Stimulated activated CD4-positive, alpha-beta T cell treated with anti-CD3 and anti-CD28 coated beads, TNF-alpha, amount 100 ng/mL, for 24 hours (primary cell): ENCODE measurements around the gene GSK3B.
"Not testable (repeated sequence)": the region's sequence is repeated elsewhere in the genome, so short reads cannot be mapped to it uniquely, and the experiment has no call there.

Source experiments
- DNase-seq, 3 experiments: peaks; one replicate each; pipeline ENCODE4 v3.0.0-alpha.2; 2020; ENCODE audit warnings: low read depth in 3 of 3

Gene GSK3B

GRCh38 chr3:120053647-120054046, 40.6 kb downstream of the GSK3B start:
- not testable (repeated sequence) for DNase-seq

DNA sequence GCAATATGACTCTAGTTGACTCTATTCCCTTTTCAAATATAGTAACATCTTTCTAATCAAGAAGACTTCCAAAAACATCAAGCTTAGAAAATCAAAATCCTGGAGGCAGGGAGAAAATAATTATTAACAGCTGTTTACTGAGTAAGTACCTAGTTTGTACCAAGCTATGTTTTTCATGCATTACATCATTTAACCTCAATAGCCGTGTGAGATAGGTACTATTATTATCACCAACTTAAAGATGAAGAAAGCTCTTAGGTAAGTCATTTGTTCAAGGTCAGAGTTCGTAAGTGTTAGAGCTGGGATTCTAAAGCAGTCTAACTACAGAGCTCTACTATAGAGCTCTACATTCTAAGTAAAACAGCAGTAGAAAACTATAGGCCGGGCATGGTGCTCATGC, 41.6 kb downstream of the GSK3B start:
- DNase-seq = no peak

- DNase-seq = no peak
Observed at GRCh38 chr3:120052225-120052624, 42.0 kb downstream of the GSK3B start.

DNA sequence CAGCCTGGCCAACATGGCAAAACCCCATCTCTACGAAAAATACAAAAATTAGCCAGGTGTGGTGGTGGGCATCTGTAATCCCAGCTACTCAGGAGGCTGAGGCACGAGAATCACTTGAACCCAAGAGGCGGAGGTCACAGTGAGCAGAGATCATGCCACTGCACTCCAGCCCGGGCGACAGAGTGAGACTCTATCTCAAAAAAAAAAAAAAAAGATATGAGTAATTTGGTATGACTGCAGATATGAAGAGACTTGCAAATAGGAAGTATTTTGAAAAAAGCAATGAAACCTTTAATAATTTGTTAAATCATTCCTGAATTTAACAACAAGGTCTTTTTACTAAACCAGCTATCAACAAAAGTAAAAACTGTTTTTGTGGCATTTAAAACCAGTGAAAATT, 42.7 kb downstream of the GSK3B start:
- DNase-seq = not testable (repeated sequence)

DNA sequence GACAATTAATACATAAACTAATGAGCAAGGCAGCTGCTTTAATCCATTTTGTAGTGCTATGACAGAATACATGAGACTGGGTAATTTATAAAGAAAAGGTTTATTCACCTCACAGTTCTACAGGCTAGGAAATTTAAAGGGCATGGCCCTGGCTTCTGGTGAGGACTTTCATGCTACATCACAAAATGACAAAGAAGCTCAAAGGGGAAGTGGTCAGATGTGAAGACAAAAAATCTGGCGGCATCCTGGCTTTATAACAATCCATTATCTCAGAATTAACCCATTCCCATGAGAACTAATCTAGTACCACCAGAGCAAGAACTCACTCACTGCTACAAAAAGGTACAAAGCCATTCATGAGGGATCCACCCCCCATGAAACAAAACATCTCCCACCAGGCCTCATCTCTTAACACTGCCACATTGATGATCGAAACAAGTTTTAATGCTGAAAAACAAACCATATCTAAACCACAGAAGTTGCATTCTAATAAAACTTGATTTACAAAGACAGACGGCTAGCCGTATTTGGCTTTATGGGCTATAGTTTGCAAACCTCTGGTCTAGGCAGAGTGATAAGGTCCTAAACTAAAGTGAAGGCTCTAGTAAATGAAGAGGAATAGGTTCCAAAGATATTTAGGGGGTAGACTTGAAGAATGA, 44.2 kb downstream of the GSK3B start:
- DNase-seq = no peak

DNA sequence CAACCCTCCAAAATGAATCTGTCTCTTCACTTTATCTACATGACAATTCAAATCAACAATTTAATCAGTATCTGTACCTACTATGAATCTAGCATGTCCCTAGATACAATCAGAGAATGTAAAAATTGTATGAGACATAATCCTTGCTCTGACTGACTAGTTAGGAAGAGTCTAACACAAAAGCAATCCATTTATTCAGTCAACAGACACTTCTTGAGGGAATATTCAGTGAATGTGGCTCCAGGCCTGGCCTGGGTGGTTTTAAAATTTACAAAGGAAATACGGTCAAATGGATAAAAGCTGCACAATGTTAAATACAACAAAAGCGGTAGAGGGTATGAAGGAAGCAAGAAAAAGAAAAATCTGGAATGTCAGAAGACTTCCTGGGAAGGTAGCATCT, 45.2 kb downstream of the GSK3B start:
- DNase-seq = no peak

DNA sequence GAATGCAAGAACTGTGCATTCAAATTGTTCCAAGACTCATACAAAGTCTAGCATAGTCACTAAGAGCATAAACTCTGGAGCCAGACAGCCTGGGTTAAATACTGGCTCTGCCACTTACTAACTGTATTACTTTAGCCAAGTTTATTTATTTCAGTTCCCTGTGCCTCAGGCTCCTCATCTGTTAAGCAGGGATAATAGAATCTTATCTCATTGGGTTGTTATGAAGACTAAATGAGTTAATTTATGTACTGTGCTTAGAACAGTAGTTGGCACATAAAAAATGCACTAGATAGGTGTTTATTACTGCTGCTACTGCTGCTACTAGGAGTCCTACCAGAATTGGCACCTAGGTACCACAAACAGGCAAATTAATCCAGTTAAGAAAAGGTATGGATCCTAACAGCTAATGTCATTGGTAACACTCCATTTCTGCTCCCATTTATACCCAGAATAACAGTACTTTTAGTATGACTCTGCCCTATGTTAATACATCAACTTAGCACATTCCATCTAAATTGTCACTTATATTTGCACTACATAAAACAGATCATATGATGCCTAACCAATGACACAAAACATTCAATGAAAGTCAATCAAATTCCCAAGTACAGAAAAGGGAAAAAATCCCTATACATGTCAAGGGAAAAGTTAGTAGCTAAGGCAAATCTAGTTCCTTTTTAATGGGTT, 45.7 kb downstream of the GSK3B start:
- no peak for DNase-seq

- DNase-seq = no peak
Observed at GRCh38 chr3:120047686-120048085, 46.6 kb downstream of the GSK3B start.

DNA sequence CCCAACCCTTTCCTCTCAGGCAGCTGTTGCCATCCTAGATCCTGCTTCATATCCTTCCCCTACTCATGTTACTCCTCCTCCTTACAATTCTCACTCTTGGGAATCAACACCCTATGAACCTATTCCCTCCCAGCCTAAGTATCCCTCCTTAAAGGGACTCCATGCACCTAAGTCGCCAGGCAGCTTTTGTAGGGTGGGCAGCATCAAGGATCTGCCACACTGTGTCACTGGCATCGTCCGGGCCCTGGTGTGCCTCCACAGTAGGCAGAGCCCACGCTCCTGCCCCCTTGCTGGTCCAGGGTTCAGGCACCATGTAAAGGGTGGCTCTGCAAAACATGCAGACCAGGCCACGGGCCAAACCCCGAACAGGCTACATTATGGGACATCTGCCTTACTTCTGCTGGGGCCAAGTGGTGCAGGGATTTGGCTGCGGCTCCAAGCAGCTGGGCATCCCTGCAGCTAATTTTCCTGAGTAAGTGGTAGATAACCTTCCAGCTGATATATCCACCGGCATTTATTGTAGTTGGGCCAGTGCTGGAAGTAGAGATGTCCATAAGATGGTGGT, 53.4 kb downstream of the GSK3B start:
- DNase-seq = no peak

- no peak for DNase-seq
Observed at GRCh38 chr3:120039642-120040610, 54.3 kb downstream of the GSK3B start.

DNA sequence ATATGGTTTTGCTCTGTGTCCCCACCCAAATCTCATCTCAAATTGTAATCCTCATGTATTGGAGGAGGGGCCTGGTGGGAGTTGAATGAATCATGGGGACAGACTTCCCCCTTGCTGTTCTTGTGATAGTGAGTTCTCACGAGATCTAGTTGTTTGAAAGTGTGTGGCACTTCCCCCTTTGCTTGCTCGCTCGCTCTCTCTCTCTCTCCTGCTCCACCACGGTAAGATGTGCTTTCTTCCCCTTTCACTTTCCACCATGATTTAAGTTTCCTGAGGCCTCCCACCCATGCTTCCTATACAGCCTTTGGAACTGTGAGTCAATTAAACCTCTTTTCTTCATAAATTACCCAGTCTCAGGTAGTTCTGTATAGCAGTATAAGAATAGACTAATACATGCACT, 60.7 kb downstream of the GSK3B start:
- no peak for DNase-seq

- DNase-seq = no peak
Observed at GRCh38 chr3:120031561-120031960, 62.7 kb downstream of the GSK3B start.

DNA sequence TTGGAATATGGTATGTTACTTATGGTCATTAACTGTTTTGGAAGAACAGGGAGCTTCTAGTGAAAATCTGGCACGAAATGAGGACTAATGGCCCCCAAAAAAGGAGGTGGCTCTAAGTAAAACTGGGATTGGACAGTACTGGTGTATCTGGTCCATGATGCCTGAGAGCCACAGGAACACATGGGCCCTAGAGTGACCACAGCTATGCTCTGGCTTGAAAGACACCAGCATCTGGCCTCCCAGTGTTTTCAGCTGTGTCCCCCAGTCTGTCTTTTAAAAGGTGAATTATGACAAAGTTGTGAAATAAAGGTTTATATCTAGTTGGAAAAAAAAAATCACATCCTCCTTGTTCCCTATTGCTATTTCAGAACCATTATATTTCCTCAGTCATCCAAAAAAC, 64.5 kb downstream of the GSK3B start:
- DNase-seq = no peak

- no peak for DNase-seq
Observed at GRCh38 chr3:120028271-120029047, 65.8 kb downstream of the GSK3B start.

DNA sequence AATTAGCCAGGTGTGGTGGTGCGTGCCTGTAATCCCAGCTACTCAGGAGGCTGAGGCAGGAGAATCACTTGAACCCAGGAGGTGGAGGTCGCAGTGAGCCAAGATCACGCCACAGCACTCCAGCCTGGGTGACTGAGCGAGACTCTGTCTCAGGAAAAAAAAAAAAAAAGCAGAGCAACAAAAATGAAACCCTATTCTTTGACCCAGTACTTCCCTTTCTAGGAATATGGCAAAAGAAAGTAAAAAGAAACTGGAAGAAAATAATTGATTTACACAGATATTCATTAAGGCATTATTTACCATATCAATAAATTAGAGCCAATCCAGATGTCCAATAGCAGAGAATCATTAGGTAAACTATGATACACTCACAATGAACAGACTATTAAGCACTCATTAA, 67.0 kb downstream of the GSK3B start:
- no peak for DNase-seq

DNA sequence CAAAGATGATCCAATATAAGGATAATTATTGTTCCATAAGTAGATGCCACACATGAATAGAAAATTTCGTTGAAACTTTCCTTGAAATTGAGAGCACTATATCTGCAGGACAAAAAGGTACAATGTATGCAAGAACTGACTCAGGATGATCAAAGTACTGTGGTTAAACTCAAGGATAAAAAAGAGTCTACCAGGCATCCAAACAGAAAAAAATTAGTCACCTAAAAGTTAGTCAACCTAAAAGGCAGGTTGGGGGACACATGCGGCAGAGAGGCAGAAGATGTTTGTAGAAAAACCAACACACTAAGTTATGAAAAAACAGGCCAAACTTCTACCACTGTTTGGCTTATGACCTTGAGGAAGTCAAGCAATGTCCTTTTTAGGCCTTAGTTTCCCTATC, 68.7 kb downstream of the GSK3B start:
- no peak for DNase-seq

GRCh38 chr3:120024103-120024502, 70.1 kb downstream of the GSK3B start:
- DNase-seq = no peak

GRCh38 chr3:120022729-120023128, 71.5 kb downstream of the GSK3B start:
- no peak for DNase-seq

GRCh38 chr3:120021523-120021922, 72.7 kb downstream of the GSK3B start:
- no peak for DNase-seq

DNA sequence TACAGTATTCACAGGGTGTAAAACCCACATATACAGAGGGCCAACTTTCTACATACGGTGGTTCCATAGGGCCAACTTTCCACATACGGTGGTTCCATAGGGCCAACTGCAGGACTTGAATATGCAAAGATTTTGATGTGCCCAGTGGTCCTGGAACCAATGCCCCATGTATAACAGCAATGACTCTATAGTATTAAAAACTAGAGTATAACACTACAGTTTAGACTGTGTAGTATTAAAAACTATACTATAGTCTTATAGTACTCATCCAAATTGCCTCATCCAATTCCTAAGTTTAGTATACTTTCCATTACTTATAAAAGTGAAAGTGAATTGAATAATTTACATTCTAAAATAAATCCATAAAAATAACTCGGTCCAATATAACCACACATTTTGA, 75.9 kb downstream of the GSK3B start:
- no peak for DNase-seq

DNA sequence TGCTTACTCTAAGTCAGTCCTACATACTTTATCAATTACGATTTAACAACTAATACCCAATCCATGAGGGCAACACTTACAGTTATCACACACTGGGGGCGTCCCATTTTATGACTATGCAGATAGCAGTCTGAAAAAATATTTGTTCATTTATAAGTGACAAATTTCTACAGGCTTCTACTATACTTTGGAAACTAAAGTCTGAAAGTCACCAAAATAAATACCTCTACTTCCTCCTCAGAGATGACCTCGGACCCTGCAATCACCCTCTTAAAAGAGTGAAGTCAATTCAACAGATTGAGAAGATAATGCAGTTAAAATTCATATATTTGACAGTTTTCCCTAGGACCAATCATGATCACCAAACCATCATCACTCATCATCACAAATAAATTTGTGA, 76.6 kb downstream of the GSK3B start:
- DNase-seq = no peak
